ENCODE results near the gene PPP1R13B.

Gene PPP1R13B

GRCh38 chr14:103870891-103871595 is 23.7 kb upstream of the PPP1R13B start:
- H3K9me3 ChIP-seq (ENCODE audit: control insufficient read depth in 5 of 5, low read length in 5 of 5) = no peaks in the 10 kb centered on the region
- no peak overlapping the region for H3K4me3 ChIP-seq (ENCODE audit: low read depth in 1 of 5, low read length in 5 of 5)
- no peaks in the 10 kb centered on the region for H3K36me3 ChIP-seq (ENCODE audit: control insufficient read depth in 5 of 5, insufficient read depth in 5 of 5, low read length in 5 of 5)
- H3K27ac ChIP-seq (ENCODE audit: low read depth, low read length) = no peak overlapping the region
- no peak overlapping the region for H3K9ac ChIP-seq (ENCODE audit: low read length in 5 of 5)
- peaks cover 2 to 18% (median 16%) of the 10 kb centered on the region in 5 donors for H3K4me1 ChIP-seq (ENCODE audit: control insufficient read depth in 5 of 5, insufficient read depth in 5 of 5, low read length in 5 of 5)
- peaks cover 0 to 3% (median 2%) of the 10 kb centered on the region in 5 donors for H3K27me3 ChIP-seq (ENCODE audit: control insufficient read depth in 5 of 5, insufficient read depth in 4 of 5, low read length in 5 of 5)

GRCh38 chr14:103870144-103870876 is 22.9 kb upstream of the PPP1R13B start:
- Histone ChIP-seq H3K9me3 (ENCODE audit: control insufficient read depth in 5 of 5, low read length in 5 of 5) (no peaks in the 10 kb centered on the region), H3K9ac (ENCODE audit: low read length in 5 of 5) (no peak overlapping the region), H3K4me1 (ENCODE audit: control insufficient read depth in 5 of 5, insufficient read depth in 5 of 5, low read length in 5 of 5) (peaks cover 2 to 18% (median 16%) of the 10 kb centered on the region in 5 donors), H3K27ac (ENCODE audit: low read depth, low read length) (no peak overlapping the region), H3K36me3 (ENCODE audit: control insufficient read depth in 5 of 5, insufficient read depth in 5 of 5, low read length in 5 of 5) (no peaks in the 10 kb centered on the region), H3K4me3 (ENCODE audit: low read depth in 1 of 5, low read length in 5 of 5) (no peak overlapping the region), H3K27me3 (ENCODE audit: control insufficient read depth in 5 of 5, insufficient read depth in 4 of 5, low read length in 5 of 5) (peaks cover 0 to 3% (median 2%) of the 10 kb centered on the region in 5 donors)

GRCh38 chr14:103869406-103870143 is 22.2 kb upstream of the PPP1R13B start:
- Histone ChIP-seq H3K36me3 (ENCODE audit: control insufficient read depth in 5 of 5, insufficient read depth in 5 of 5, low read length in 5 of 5) (no peaks in the 10 kb centered on the region), H3K4me1 (ENCODE audit: control insufficient read depth in 5 of 5, insufficient read depth in 5 of 5, low read length in 5 of 5) (peaks cover 2 to 18% (median 16%) of the 10 kb centered on the region in 5 donors), H3K9ac (ENCODE audit: low read length in 5 of 5) (no peak overlapping the region), H3K9me3 (ENCODE audit: control insufficient read depth in 5 of 5, low read length in 5 of 5) (no peaks in the 10 kb centered on the region), H3K4me3 (ENCODE audit: low read depth in 1 of 5, low read length in 5 of 5) (no peak overlapping the region), H3K27me3 (ENCODE audit: control insufficient read depth in 5 of 5, insufficient read depth in 4 of 5, low read length in 5 of 5) (peaks cover 0 to 3% (median 0%) of the 10 kb centered on the region in 5 donors), H3K27ac (ENCODE audit: low read depth, low read length) (no peak overlapping the region)

GRCh38 chr14:103868242-103868897 is 21.0 kb upstream of the PPP1R13B start:
- H3K4me1 ChIP-seq (ENCODE audit: control insufficient read depth in 5 of 5, insufficient read depth in 5 of 5, low read length in 5 of 5) = peaks cover 2 to 18% (median 16%) of the 10 kb centered on the region in 5 donors

GRCh38 chr14:103867523-103867953 is 20.2 kb upstream of the PPP1R13B start:
- H3K36me3 ChIP-seq (ENCODE audit: control insufficient read depth in 5 of 5, insufficient read depth in 5 of 5, low read length in 5 of 5) = no peaks in the 10 kb centered on the region
- H3K9me3 ChIP-seq (ENCODE audit: control insufficient read depth in 5 of 5, low read length in 5 of 5) = no peaks in the 10 kb centered on the region
- no peak overlapping the region for H3K27ac ChIP-seq (ENCODE audit: low read depth, low read length)
- H3K4me3 ChIP-seq (ENCODE audit: low read depth in 1 of 5, low read length in 5 of 5) = no peak overlapping the region
- peaks cover 2 to 18% (median 12%) of the 10 kb centered on the region in 5 donors for H3K4me1 ChIP-seq (ENCODE audit: control insufficient read depth in 5 of 5, insufficient read depth in 5 of 5, low read length in 5 of 5)
- H3K9ac ChIP-seq (ENCODE audit: low read length in 5 of 5) = peak overlapping the region in 1 of 5 donors; percentile 13
- H3K27me3 ChIP-seq (ENCODE audit: control insufficient read depth in 5 of 5, insufficient read depth in 4 of 5, low read length in 5 of 5) = peaks cover 0 to 3% (median 0%) of the 10 kb centered on the region in 5 donors

More at GRCh38 chr14:103868242-103868897, 21.0 kb upstream of the PPP1R13B start:
- Histone ChIP-seq H3K36me3 (ENCODE audit: control insufficient read depth in 5 of 5, insufficient read depth in 5 of 5, low read length in 5 of 5) (no peaks in the 10 kb centered on the region), H3K27ac (ENCODE audit: low read depth, low read length) (no peak overlapping the region), H3K27me3 (ENCODE audit: control insufficient read depth in 5 of 5, insufficient read depth in 4 of 5, low read length in 5 of 5) (peaks cover 0 to 3% (median 0%) of the 10 kb centered on the region in 5 donors), H3K4me3 (ENCODE audit: low read depth in 1 of 5, low read length in 5 of 5) (no peak overlapping the region), H3K9ac (ENCODE audit: low read length in 5 of 5) (no peak overlapping the region), H3K9me3 (ENCODE audit: control insufficient read depth in 5 of 5, low read length in 5 of 5) (no peaks in the 10 kb centered on the region)

GRCh38 chr14:103867020-103867419 is 19.6 kb upstream of the PPP1R13B start:
- no peaks in the 10 kb centered on the region for H3K27me3 ChIP-seq (ENCODE audit: control insufficient read depth in 5 of 5, insufficient read depth in 4 of 5, low read length in 5 of 5)
- no peaks in the 10 kb centered on the region for H3K9me3 ChIP-seq (ENCODE audit: control insufficient read depth in 5 of 5, low read length in 5 of 5)
- H3K36me3 ChIP-seq (ENCODE audit: control insufficient read depth in 5 of 5, insufficient read depth in 5 of 5, low read length in 5 of 5) = no peaks in the 10 kb centered on the region
- no peak overlapping the region for H3K27ac ChIP-seq (ENCODE audit: low read depth, low read length)
- peak overlapping the region in 1 of 5 donors; percentile 13 for H3K9ac ChIP-seq (ENCODE audit: low read length in 5 of 5)
- no peak overlapping the region for H3K4me3 ChIP-seq (ENCODE audit: low read depth in 1 of 5, low read length in 5 of 5)
- peaks cover 0 to 14% (median 7%) of the 10 kb centered on the region in 5 donors for H3K4me1 ChIP-seq (ENCODE audit: control insufficient read depth in 5 of 5, insufficient read depth in 5 of 5, low read length in 5 of 5)

GRCh38 chr14:103863245-103863644 is 15.9 kb upstream of the PPP1R13B start:
- Histone ChIP-seq H3K27me3 (ENCODE audit: control insufficient read depth in 5 of 5, insufficient read depth in 4 of 5, low read length in 5 of 5) (peaks cover 0 to 7% (median 5%) of the 10 kb centered on the region in 5 donors), H3K4me1 (ENCODE audit: control insufficient read depth in 5 of 5, insufficient read depth in 5 of 5, low read length in 5 of 5) (peaks cover 0 to 17% (median 10%) of the 10 kb centered on the region in 5 donors), H3K27ac (ENCODE audit: low read depth, low read length) (no peak overlapping the region), H3K36me3 (ENCODE audit: control insufficient read depth in 5 of 5, insufficient read depth in 5 of 5, low read length in 5 of 5) (no peaks in the 10 kb centered on the region), H3K9ac (ENCODE audit: low read length in 5 of 5) (no peak overlapping the region), H3K9me3 (ENCODE audit: control insufficient read depth in 5 of 5, low read length in 5 of 5) (no peaks in the 10 kb centered on the region), H3K4me3 (ENCODE audit: low read depth in 1 of 5, low read length in 5 of 5) (no peak overlapping the region)

- Histone ChIP-seq H3K36me3 (ENCODE audit: control insufficient read depth in 5 of 5, insufficient read depth in 5 of 5, low read length in 5 of 5) (no peaks in the 10 kb centered on the region), H3K27me3 (ENCODE audit: control insufficient read depth in 5 of 5, insufficient read depth in 4 of 5, low read length in 5 of 5) (peaks cover under 1 to 7% (median 7%) of the 10 kb centered on the region in 5 donors), H3K4me3 (ENCODE audit: low read depth in 1 of 5, low read length in 5 of 5) (no peak overlapping the region), H3K9me3 (ENCODE audit: control insufficient read depth in 5 of 5, low read length in 5 of 5) (no peaks in the 10 kb centered on the region), H3K27ac (ENCODE audit: low read depth, low read length) (no peak overlapping the region), H3K4me1 (ENCODE audit: control insufficient read depth in 5 of 5, insufficient read depth in 5 of 5, low read length in 5 of 5) (peaks cover 0 to 11% (median 10%) of the 10 kb centered on the region in 5 donors), H3K9ac (ENCODE audit: low read length in 5 of 5) (no peak overlapping the region)
Measured at GRCh38 chr14:103862393-103862782, 15.0 kb upstream of the PPP1R13B start.
